Duodenal mucosa (tissue), 2 donors: ENCODE measurements around the gene TNRC6C.
A peak's percentile ranks its signal among the peaks of the same experiment; 100 is the strongest.
"Not testable (repeated sequence)": the region's sequence is repeated elsewhere in the genome, so short reads cannot be mapped to it uniquely, and the experiment has no call there.

ENCODE experiments used
- H3K27ac ChIP-seq: one replicate; pipeline ENCODE4 v1.7.0; 2013; ENCODE audit warnings: low read depth, low read length
- H3K27me3 ChIP-seq, 2 donors: one replicate each; pipeline ENCODE4 v1.7.0; 2013; ENCODE audit warnings: low read length in 2 of 2, control low read depth in 1 of 2; ENCODE audit not compliant: insufficient read depth in 2 of 2, control insufficient read depth in 1 of 2
- H3K36me3 ChIP-seq, 2 donors: one replicate each; pipeline ENCODE4 v1.7.0; 2013; ENCODE audit warnings: low read length in 2 of 2, control low read depth in 1 of 2; ENCODE audit not compliant: insufficient read depth in 2 of 2, control insufficient read depth in 1 of 2
- H3K4me1 ChIP-seq, 2 donors: one replicate each; pipeline ENCODE4 v1.7.0; 2013; ENCODE audit warnings: low read length in 2 of 2, control low read depth in 1 of 2; ENCODE audit not compliant: insufficient read depth in 2 of 2, control insufficient read depth in 1 of 2
- H3K4me3 ChIP-seq, 2 donors: one replicate each; pipeline ENCODE4 v1.7.0; 2013; ENCODE audit warnings: low read length in 2 of 2, low read depth in 1 of 2
- H3K9ac ChIP-seq, 2 donors: one replicate each; pipeline ENCODE4 v1.7.0; 2013; ENCODE audit warnings: low read length in 2 of 2, low read depth in 1 of 2
- H3K9me3 ChIP-seq, 2 donors: one replicate each; pipeline ENCODE4 v1.7.0; 2013; ENCODE audit warnings: low read length in 2 of 2, control low read depth in 1 of 2; ENCODE audit not compliant: control insufficient read depth in 1 of 2

TNRC6C gene

GRCh38 chr17:78133971-78134898 is 175.7 kb downstream of the TNRC6C start:
- Histone ChIP-seq H3K36me3 (peaks cover 0 to 7% of the 10 kb centered on the region in 2 donors), H3K27ac (no peak overlapping the region), H3K4me1 (peaks cover 30 to 57% of the 10 kb centered on the region in 2 donors), H3K9ac (peak overlapping the region in 1 of 2 donors; percentile 12), H3K27me3 (no peaks in the 10 kb centered on the region), H3K4me3 (peak overlapping the region in 1 of 2 donors; percentile 51), H3K9me3 (no peaks in the 10 kb centered on the region)

DNA sequence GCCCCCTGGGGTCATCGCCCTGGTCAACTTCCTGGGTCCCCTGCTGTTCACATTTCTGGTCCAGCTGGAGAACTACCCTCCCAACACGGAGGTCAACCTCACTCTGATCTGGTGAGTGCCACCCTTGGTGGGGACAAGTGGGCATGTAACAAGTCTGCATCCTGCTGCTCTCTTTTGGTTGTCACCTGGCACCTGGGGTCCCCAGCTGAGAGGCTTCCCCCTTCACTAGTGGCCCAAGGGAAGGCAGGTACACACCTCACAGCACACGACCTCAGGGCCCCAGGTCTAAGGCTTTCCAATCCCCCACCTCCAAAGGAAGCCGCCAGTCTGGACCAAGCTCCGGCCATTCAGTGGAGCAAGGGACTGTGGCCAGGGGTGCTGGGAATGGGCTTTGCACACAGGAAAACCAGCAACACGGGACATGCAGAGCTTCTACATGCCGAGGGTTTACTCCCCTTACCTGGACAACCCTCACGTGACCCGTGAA is 176.4 kb downstream of the TNRC6C start:
- Histone ChIP-seq H3K9ac (no peak overlapping the region), H3K9me3 (no peaks in the 10 kb centered on the region), H3K4me3 (no peak overlapping the region), H3K27ac (no peak overlapping the region), H3K27me3 (no peaks in the 10 kb centered on the region), H3K4me1 (peaks cover 24 to 51% of the 10 kb centered on the region in 2 donors), H3K36me3 (peaks cover 0 to 7% of the 10 kb centered on the region in 2 donors)

GRCh38 chr17:78135858-78136500 is 177.5 kb downstream of the TNRC6C start:
- H3K27ac ChIP-seq: no peak overlapping the region
- H3K36me3 ChIP-seq: peaks cover 0 to 7% of the 10 kb centered on the region in 2 donors
- no peaks in the 10 kb centered on the region for H3K27me3 ChIP-seq
- H3K9ac ChIP-seq: no peak overlapping the region
- H3K4me3 ChIP-seq: no peak overlapping the region
- H3K4me1 ChIP-seq: peaks cover 17 to 51% of the 10 kb centered on the region in 2 donors
- H3K9me3 ChIP-seq: no peaks in the 10 kb centered on the region

GRCh38 chr17:78137392-78138203 is 179.1 kb downstream of the TNRC6C start:
- H3K9me3 ChIP-seq: no peaks in the 10 kb centered on the region
- no peak overlapping the region for H3K4me3 ChIP-seq
- peaks cover 26 to 62% of the 10 kb centered on the region in 2 donors for H3K4me1 ChIP-seq
- no peak overlapping the region for H3K9ac ChIP-seq
- no peaks in the 10 kb centered on the region for H3K27me3 ChIP-seq
- H3K36me3 ChIP-seq: peaks cover 0 to 7% of the 10 kb centered on the region in 2 donors
- no peak overlapping the region for H3K27ac ChIP-seq

DNA sequence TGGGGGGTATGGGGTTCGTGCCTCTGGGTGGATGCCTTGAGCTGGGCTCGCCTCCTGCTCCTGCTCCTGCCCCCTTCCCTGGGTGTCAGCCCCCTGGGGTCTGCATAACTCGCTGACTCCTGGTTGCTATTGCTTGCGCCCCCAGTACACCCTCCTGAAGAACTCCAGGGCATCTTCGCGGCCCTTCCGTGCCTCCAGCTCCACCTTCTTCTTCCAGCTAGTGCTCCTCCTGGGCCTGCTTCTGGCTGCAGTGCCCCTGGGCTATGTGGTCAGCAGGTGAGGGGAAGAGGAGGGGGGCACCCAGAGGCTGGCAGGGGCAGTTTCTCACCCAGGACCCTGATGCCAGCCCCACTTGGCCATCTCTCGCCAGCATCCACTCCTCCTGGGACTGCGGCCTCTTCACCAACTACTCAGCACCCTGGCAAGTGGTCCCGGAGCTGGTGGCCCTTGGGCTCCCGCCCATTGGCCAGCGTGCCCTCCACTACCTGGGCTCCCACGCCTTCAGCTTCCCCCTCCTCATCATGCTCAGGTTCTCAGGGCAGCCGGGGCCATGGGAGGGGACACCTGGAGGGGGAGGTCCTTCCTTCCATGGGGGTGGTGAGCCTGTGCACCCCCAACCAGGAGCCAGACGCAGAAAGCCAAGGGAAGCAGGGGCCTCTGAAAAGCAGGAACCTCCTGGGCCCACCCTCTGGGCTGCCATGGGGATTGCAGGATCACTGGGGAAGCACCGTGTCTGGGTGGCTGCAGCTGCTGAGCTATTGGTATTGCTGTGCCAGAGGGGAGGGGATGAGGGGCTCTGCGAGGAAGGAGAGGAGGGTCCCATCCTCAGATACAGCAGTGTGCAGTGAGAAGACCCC is 179.9 kb downstream of the TNRC6C start:
- H3K9ac ChIP-seq: no peak overlapping the region
- H3K27ac ChIP-seq: no peak overlapping the region
- H3K4me3 ChIP-seq: no peak overlapping the region
- H3K36me3 ChIP-seq: peaks cover 0 to 7% of the 10 kb centered on the region in 2 donors
- H3K4me1 ChIP-seq: peaks cover 23 to 56% of the 10 kb centered on the region in 2 donors
- H3K27me3 ChIP-seq: no peaks in the 10 kb centered on the region
- H3K9me3 ChIP-seq: no peaks in the 10 kb centered on the region

GRCh38 chr17:78139861-78140168 is 181.3 kb downstream of the TNRC6C start:
- peak overlapping the region in 1 of 2 donors; percentile 32 for H3K4me3 ChIP-seq
- H3K9me3 ChIP-seq, H3K36me3 ChIP-seq, H3K27me3 ChIP-seq, H3K27ac ChIP-seq: not testable (repeated sequence)
- peak overlapping the region in 1 of 2 donors; percentile 57 for H3K9ac ChIP-seq
- peaks cover 36 to 60% of the 10 kb centered on the region in 2 donors for H3K4me1 ChIP-seq

- Histone ChIP-seq H3K4me1 (peaks cover 42 to 66% of the 10 kb centered on the region in 2 donors), H3K9me3 (no peaks in the 10 kb centered on the region), H3K9ac (peak overlapping the region in 1 of 2 donors; percentile 57), H3K4me3 (peak overlapping the region in 1 of 2 donors; percentile 32), H3K27ac (no peak overlapping the region), H3K36me3 (peaks cover 0 to under 1% of the 10 kb centered on the region in 2 donors), H3K27me3 (no peaks in the 10 kb centered on the region)
Observed at GRCh38 chr17:78140169-78141051, 181.9 kb downstream of the TNRC6C start.

DNA sequence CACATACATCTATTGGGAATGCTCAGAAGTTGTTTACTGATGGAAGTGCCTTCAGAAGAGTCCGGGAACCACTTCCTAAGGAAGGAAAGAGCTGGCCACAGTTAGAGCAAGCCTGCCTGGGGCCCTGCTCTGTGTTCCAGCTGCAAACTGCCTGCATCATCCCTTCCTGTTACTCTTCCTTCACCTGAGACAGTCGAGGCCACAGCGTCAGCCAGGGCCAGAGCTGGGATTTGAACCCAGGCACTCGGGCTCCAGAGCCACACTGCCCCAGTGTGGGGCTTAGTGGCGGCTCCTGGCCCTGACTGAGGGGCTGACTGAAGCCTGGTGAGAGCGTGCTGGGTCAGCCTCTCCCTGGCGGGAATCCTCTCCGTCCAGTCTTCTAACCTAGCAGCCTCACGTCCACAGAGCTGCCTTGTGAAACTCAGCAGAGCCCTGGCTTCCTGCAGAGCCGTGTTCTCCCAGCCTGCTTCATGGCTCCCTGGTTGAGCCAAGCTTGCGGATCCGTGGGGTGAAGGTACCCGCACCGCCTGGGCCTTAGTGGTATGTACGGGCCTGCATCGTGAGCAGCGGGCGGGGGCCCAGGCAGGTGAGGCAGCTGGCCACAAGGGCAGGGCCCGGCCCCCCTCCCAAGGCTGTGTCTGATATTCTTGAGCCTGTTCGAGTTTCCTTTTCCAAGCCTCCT is 183.1 kb downstream of the TNRC6C start:
- no peak overlapping the region for H3K4me3 ChIP-seq
- H3K9me3 ChIP-seq: no peaks in the 10 kb centered on the region
- peak overlapping the region in 1 of 2 donors; percentile 1 for H3K9ac ChIP-seq
- H3K4me1 ChIP-seq: peaks cover 53 to 71% of the 10 kb centered on the region in 2 donors
- no peaks in the 10 kb centered on the region for H3K36me3 ChIP-seq
- H3K27ac ChIP-seq: no peak overlapping the region
- H3K27me3 ChIP-seq: no peaks in the 10 kb centered on the region
